Fibroblast of skin of right biceps (primary cell): ENCODE measurements around the gene SMIM10.
A peak's percentile ranks its signal among the peaks of the same experiment; 100 is the strongest.
"Not testable (repeated sequence)": the region's sequence is repeated elsewhere in the genome, so short reads cannot be mapped to it uniquely, and the experiment has no call there.

Experiments
- DNase-seq: peaks from one replicate; pipeline ENCODE4 v3.0.0-alpha.2; 2013

The SMIM10 gene

DNA sequence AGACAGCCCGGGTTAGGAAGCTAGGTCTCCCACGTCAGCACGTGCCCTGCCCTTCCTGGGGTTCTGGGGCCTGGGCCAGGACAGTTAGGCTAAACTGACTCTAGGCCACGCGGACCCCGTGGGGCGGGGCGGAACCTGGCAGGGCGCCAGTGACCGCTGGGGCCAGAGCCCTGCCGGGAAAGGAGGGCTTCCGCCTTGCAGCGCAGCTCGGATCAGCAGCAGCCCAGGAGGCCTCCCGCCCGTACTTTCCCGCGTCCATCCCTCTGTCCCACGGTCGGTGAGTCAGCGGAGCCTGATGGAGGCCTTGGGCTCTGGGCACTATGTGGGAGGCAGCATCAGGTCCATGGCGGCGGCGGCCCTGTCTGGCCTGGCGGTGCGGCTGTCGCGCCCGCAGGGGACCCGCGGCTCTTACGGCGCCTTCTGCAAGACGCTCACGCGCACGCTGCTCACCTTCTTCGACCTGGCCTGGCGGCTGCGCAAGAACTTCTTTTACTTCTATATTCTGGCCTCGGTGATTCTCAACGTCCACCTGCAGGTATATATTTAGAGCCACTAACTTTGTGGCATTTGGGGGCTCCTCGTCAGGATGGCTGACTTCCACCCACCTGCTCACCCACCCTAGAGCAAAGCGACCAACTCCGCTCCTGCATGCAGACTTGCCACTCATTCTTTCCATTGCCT, at the start of gene SMIM10:
SMIM10 (plus strand) TSS at position 191 of the 681 bp plus-strand sequence; CDS start at position 296, 105 bp downstream.
- peak; percentile 72 for DNase-seq

DNA sequence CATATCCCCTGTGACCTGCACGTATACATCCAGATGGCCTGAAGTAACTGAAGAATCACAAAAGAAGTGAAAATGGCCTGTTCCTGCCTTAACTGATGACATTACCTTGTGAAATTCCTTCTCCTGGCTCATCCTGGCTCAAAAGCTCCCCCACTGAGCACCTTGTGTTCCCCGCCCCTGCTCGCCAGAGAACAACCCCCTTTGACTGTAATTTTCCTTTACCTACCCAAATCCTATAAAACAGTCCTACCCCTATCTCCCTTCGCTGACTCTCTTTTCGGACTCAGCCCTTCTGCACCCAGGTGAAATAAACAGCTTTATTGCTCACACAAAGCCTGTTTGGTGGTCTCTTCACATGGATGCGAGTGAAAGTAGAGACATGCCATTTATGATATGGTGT, 44.4 kb upstream of the SMIM10 start:
- DNase-seq = not testable (repeated sequence)

DNA sequence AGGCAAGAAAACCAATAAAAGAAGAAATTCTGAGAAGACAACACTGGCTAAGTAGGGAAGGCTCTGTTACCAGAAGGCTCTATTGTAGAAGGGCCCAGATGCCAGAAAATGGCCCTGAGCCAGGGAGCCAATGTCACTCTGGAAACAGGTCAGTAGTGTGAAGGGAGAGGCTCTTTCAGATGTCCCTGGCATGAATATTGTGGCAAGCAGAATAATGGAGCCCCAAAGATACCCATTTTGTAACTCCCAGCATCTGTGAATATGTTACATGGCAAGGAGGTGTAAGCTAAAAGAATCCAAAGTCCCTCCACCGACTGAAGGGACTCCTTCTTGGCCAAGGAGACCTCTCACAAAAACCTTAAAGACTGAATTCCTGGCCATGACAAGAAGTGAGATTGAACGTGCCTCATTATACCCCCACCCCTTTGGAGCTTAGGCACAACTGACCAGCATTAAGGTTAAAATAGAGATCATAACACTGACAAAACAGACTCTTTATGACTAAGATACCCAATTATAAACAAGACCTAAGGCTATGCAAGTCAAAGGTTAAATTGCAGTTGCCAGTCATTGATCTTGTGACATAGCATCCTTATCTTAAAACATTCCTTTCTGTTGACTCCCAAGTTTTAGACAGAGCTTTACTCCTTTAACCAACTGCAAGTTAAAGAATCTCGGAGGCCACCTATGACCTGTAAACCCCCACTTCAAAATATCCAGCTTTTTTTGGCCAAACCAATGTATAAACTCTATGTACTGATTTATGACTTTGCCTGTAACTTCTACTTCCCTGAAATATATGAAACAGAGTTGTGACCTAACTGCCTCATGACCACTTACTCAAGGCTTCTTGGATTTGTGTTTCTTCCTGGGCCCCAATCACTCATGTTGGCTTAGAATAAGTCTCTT, 42.2 kb upstream of the SMIM10 start:
- DNase-seq = peak; percentile 63

DNA sequence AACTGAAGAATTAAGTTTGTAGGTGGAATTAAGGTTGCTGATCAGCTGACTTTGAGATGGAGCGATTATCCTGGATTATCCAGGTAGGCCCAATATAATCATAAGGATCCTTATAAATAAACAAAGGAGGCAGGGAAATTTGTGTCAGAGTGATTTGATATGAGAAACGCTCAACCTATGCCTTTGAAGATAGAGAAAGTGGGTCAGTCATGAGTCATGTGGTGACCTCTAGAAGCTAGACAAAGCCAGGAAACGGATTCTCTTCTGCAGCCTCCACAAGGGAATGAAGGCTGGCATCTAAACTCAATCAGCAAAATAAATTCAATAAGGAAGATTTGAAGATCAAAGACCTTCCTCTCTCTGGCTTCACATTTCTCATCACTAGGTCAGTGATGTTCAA, 41.5 kb upstream of the SMIM10 start:
- no peak for DNase-seq

DNA sequence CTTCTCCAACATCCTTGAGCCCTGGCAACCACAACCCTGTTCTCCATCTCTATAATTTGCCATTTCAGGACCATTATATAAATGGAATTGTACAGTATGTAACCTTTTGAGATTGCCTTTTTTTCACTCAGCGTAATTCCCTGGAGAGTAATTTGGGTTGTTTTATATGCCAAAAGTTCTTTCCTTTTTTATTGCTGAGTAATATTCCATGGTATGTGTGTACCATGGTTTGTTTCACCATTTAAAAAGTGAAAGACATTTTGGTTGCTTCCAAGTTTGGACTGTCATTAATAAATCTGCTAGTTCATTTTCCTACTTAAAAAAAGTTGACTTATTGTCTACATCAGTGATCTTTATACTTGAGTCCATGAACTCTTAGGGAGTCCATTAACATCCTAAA, 33.0 kb upstream of the SMIM10 start:
- no peak for DNase-seq

DNA sequence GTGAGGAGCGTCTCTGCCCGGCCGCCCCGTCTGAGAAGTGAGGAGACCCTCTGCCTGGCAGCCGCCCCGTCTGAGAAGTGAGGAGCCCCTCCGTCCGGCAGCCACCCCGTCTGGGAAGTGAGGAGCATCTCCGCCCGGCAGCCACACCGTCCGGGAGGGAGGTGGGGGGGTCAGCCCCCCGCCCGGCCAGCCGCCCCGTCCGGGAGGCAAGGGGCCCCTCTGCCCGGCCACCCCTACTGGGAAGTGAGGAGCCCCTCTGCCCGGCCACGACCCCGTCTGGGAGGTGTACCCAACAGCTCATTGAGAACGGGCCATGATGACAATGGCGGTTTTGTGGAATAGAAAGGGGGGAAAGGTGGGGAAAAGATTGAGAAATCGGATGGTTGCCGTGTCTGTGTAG, 30.4 kb upstream of the SMIM10 start:
- DNase-seq = not testable (repeated sequence)

DNA sequence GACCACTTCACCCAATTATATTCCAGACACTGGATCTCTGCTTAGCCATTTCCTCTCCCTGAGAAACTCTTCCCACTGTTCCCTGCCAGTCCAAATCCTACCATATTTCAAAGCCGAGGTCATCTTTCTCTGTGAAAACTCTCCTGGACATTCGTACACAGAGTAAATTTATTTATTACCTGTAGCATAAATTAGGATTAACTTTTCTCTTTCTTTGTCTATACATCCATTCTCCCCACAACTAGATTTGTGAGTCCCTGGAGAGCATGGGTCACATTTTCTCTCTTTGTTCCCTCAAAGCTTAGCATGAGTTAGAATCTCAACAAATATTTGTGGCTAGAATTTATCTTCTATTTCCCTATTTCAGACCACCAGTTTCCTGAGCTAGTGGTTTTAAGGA, 27.8 kb upstream of the SMIM10 start:
- peak; percentile 47 for DNase-seq

DNA sequence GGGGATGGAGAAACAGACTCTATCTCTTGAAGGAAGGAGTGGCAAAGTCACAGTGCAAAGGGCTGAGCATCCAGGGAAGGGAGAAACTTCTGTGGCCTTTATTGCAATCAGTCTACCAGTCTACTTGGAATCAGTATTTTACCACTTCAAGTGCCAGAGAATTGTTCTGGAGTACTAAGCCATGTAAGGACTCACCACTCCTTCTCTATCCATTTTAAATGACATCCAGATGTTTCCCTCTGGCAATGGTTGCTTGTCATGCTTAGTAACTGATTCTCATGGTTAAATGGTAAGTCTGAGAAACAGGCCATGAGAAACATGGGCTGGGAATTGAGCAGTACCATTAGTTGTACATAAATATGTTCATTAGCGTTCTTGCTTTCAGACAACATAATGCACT, 21.1 kb upstream of the SMIM10 start:
- DNase-seq = peak; percentile 17

DNA sequence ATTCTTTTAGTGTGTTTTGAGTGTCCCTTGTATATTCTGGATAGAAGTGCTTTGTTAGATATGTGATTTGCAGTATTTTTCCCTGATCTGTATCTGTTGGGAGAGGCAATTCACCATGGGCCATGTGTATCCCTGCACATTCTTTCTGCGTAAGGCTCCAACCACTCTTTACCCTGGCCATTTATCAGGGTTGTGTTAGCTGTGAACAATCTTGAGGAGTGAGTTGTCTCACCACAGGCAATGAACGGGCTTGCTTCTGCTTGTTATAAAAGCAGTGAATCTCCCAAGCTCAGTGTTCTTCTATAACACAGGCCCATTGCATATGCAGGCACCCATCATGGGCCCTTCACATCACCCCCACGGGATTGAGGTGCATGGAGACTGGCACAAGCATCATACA, 18.9 kb upstream of the SMIM10 start:
- peak; percentile 15 for DNase-seq

DNA sequence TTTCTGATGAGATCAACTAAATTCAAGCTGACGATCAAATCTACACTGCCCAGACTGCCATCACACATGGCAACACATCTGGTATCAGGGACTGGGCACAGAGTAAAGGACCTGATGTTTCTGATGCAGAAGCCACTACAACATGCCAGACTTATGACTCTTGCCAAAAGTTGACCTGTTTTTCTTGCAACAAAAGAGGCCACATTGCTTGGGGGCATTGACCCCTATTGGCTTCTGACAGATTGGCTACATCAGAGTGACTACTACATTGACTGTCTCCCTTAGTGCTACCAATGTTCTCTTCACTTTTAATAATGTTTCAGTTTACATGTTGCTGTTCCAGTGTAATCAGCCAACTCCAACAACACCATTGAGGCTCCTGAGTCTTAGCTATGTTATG, 15.3 kb upstream of the SMIM10 start:
- no peak for DNase-seq

DNA sequence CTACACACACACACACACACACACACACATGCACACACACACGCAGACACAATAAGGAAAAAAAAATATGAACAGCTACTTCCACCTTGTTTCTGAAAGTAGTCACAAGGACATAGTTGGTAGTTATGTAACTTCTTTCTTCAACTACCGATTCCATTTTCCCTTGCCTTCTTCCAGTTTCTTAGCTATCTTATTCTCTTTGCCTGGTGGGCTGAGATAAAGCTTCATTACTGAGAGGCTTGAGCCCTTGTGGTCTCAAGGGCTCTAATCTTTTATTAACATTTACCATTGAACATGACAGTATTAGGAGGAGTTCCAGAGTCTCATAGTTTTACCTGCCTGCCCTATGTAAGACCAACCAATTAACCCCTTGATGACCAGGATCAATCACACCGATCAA, 8.9 kb upstream of the SMIM10 start:
- no peak for DNase-seq

DNA sequence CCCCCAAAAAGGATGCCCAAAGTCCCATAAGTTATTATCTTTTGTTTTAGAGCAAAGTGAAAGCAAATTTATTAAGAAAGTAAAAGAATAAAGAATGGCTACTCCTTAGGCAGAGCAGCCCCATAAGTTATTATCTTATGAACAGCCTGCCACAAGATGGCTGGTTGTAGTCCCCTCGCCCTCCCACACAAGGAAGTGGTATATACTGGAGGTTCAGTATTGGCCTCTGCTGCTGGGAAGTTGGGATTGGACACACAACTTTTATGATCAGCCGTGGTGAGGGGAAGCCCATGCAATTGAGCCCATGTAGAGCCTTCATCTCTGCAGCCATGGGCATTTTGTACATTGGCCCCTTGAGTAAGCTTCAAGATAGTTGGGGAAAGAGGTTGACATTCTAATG, 8.0 kb upstream of the SMIM10 start:
- DNase-seq = no peak

DNA sequence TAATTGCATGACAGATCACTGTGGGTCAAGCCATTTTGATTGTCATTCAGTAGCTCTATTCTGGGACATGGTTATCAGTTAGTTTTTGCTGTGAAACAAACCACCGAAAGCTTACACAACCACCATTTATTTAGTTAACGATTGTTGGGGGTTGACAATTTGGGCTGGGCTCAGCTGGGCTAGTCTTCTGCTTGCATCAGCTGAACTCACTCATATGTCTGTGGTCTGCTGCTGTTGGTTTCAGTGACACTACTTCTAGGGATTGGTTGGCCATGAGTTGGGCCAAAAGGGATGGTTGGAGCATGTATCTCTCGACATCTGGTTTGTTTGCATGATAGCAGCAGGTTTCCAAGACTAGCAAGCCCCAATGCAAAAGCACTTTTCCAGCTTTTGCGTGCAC, 5.3 kb upstream of the SMIM10 start:
- no peak for DNase-seq

DNA sequence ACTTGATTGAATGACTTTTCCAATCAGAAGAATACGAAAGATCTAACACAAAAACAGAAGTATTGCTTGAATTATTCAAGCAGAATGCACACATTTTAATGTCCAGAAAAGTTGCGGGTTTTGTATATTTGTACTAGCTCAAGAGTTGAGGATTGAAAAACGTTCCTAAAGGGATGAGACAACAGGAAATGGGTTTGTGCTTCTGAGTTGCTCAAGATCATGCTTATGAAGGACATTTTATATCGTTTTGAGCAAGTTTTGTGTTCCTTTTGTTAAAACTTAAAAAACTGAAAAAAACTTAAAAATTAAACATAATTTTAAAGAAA, 353 bp upstream of the SMIM10 start:
- no peak for DNase-seq

DNA sequence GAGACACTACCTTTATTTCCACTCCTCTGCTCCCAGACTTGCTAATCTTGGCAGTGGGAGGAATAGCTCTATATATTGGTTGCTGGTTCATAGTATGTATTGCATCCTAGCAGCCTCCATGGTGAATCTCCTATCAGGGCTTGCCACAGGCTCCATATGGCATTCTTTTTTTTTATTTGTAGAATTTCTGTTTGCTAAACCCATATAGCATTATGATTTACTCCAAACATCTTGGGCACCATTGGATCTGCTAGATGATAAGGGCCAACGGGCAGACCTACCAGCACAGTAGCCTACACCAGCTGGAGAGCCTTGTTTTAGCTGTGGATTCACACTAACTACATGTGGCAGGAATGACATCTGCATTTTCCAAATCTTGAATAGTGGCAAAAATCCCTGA, 6.9 kb downstream of the SMIM10 start:
- no peak for DNase-seq

DNA sequence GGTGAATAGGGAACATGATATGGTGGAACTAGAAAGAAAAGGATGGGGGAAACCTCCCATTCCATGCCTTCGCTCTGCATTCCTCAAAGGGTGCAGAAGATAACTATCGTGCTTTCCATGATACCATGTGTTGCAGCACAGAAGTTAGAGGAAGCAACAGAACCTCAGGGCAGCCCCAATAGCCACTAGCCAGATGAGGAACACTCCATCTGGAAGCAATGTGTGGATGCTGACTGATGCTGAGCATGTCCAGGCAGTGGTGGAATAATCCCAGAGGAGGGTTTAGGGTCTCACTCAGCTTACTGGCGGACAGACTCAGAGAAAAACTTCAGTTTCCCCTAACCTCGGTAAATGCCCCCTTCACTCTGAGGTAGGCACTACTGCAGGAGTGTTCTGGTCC, 7.5 kb downstream of the SMIM10 start:
- no peak for DNase-seq

DNA sequence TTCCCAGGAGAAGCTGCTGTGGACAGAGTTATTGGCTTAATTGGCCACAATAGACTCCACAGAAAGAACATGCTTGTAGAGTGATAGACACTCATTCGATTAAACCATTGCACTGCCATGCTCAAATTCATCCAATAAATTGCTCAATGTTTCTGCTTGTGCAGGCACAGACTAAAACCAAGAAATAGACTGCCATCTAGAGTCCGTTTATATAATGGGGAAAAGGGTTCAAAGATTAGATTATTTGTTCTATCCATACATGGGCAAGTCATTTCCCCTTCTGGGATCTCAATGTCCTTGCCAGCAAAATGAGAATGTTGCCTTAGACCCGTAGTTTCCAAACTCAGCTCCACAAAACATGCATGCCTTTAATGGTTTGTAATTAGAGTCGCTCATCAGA, 8.7 kb downstream of the SMIM10 start:
- peak; percentile 61 for DNase-seq

DNA sequence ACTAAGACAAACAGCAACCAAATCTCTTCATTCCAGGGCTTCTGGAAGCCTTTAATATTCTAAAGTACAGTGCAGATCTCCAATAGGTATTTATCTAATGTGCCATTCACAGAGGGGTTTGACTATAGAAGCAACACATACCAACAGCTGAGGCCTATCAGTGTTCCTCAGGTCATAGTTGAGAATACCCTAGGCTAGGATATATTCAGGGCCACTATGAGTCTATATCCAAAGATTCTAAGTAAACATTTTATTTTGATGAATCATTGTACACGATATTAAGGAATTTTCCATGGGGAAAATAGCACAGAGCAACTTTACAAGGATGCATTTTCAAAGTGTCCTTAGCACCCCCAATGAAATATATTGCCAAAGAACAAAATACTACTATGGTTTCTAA, 9.7 kb downstream of the SMIM10 start:
- DNase-seq = peak; percentile 34

DNA sequence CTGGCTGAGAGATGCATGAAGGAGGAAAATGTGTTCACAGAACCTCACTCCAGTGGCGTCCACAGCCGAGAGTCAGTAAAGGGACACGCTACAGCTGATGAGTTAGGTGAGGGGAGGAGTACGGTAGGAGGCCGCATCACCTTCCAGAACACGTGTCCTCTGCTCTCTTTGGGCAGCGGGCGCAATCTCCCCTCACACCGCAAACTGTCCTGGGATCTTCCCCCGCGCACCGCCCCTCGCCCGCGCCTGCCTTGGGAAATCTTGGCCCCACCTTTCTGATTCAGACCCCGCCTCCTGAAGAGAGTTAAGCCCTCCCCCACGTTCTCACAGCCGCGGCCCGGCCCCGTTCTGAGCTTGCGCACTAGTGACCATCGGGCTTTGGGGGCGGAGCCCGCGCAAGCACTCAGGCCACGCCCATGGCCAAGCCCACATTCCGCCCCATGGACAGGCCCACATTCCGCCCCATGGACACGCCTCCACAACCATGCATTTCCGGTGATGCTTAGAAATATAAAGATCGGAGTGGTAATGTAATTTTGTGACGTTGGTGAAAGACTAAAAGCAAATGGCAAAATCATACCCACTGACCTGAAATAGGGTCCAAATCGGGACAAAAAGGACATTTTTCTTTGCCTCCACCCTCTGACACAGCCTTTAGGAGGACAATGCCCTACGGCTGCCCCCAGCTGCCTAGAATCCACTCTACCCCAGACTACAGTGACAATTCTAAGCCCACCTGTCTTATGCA, 13.3 kb downstream of the SMIM10 start:
- DNase-seq = peak; percentile 90

DNA sequence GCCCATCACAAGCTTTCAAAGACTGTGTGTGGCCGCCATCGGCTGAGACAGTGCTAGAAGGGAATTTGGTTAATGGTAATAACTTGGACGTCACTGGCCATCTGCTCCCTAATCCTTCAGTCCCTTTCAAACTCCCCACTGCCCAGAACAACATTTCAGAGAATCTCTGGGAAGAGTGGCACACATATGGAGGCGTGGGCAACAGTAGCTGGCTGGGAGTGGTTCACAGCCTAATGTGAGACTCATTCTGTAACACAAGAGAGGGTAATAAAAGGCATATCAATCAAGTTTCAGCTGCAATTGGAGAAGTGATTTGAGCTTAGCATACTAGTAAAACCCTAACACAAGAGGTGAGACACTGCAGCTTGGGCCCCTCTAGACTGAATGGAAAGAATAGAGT, 15.4 kb downstream of the SMIM10 start:
- DNase-seq = no peak

DNA sequence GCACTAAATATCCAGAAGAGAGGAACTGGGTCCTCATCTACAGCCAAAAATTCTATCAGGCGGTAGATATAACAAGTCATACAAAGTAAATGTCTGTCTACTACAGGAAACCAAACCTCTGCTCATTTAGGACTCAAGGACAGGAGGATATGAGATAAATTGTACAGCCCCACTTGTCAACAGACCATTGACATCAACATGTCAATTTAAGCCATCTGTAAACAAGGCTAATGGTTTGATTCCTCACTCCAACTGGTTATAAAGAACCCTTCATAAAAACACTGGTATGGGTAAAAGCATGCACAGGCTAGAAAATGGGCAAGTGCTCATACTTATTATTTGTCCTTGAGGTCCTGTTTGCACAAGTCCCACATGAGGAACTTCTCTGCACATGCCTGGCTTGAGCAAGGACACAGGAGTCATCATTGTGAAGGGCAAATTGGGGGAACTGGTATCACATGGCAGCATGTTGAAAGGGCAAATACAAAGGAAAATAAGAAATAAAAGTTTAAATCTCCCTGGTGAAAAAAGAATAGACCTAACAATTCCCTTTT, 18.3 kb downstream of the SMIM10 start:
- no peak for DNase-seq

DNA sequence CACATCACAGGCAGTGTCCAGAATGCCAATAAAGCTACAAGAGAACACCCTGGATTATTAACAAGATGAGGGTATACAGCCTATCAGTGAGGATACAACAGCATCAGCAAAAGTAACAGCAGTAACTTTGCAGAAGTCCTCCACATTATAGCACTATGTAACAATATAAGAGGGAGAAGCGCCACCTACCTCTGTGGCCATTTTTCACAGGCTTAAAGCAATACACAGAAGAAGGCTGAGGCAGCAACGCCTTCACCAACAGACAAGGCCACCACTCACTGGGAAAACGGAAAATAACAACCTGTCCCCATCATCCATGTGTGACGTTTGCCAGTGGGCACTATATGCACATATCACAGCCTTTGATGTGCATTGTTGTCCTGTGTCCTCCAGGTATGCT, 19.0 kb downstream of the SMIM10 start:
- DNase-seq = no peak

DNA sequence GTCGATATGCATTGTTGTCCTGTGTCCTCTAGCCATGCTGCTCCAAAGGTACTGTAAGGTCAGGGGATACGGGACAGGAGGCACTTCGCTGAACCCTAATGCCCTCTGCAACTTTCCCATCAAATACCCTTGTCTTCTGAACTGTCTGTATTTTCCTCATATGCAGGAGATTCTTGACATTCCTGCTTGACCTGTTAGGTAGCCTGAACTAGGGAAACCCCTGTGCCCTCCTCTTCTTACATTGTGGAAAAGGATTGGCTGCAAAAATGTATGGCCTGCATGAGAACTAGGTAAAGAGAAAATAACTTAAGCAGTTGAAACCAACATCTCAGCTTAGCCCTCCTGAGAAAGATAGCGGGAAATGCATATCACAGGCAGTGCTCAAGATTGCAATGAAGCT, 20.1 kb downstream of the SMIM10 start:
- DNase-seq = no peak
